Measurements from ENCODE around the gene GGN.
"Not testable (repeated sequence)": the region's sequence is repeated elsewhere in the genome, so short reads cannot be mapped to it uniquely, and the experiment has no call there.

GGN gene

DNA sequence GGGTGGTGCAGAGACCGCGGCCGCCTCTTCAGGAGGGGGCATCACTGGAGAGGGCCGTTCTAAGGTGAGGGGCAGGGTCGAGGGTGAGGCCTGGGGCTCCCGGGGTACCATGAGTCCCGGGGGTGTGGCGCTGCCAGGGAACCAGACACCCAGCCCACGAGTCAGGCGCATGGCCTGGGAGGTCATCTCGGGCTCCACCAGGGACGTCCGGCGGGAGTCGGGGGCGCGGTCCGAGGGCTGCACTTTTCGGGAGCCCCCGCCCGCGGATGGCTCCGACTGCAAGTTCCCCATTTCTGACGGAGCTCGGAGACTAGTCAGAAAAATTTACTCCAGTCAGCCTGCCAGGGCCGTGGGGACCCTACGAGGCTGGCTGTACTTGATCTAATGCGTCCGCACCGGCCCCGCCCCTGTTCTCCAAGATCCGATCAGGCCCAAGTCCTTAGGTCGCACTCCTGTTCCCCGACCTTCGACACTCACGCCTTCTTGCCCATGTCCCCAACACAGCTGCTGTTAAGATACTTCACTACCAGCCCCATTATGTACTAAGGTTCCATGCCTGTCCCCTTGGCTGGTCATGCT is 774 bp downstream of the GGN start:
- no peak for DNase-seq (ENCODE audit: low read depth in 2 of 2)

DNA sequence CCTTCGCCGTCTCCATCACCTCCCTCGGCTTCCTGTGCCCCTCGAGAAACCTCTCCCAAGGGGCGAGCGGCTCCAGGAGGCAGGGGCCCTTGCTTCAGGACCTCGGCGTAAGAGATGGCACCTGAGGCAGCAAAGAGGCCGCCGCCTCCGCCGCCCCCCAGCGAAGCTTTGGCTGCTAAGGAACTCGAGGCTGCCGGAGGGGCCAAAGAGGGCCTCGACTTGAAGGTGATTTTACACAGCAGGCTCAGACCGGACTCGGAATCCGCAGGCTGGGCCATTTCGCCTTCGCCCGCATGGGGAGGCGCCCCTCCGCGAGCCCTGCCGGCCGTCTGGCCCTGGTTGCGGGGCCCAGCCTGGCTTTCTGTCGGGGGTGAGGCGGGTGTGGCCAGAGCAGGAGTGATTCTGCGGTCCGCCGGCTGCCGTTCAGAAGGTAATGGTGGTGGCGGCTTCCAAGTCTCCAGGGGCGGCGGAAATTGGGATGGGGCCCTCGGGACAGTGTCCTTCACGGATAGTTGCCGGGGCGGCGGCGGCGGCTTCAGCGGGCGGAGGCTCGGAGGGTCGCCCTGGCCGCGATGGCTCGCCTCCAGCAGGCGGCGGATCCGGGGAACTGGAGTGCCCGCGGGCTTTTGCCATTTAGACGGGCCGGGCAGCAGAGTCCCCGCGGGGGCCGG is 1.4 kb downstream of the GGN start:
- no peak for DNase-seq (ENCODE audit: low read depth in 2 of 2)

DNA sequence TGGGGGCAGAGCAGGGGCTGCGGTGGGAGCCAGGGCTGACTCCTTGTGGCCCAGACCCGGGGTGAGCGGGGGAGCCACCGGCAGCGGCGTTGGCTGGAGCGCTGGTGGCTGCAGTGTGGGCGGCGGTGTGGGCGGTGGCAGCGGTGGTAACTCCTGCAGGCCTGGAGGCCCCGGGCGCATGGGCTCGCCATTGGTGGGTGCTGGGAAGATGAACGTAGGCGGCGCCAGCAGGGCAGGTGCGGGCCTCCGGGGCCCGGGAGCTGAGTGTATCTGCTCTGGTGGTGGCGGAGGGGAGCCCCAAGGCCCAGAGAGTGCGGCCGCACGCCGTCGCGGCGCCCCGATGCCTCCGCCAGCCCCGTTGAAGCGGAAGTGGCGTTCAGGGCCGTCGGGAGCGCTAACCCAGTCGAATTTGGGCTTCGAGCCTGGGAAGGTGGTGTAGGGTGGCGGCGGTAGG is 2.0 kb downstream of the GGN start:
- DNase-seq (ENCODE audit: low read depth in 2 of 2) = no peak

DNA sequence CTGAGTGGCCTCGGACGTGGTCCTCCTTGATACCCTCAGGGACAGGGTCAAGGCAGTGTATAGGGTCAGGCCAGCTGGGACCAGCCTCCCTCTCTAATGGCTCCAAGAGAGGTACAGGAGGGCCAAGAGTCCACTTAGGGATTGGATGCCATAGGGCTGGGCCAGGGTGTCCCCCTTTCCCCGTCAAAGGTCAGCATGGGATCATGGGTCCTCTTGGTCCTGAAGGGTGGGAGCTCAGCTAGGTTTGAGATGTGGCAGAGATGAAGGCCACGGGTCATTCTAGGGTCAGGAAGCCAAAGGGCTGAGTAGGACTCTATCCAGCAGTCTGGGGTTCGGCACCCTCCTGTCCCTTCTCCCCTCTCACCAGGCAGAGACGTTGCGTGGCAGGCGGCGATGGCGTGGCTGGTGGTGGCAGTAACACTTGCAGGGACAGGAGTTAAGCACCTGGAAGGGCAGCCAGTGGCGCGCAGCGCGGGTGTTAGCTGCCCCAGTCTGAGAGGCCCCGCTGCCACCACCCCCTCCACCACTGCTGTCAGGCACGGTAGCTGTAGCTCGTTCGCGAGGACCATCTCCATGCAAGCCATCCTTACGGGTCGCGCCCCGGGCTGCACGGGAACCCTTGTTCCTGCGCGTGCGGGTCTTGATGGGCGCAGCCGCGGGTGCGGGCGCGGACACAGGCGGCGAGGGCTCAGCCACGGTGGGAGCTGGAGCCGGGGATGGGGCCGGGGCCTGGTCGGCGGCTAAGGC is 2.6 kb downstream of the GGN start:
- no peak for DNase-seq (ENCODE audit: low read depth in 2 of 2)

DNA sequence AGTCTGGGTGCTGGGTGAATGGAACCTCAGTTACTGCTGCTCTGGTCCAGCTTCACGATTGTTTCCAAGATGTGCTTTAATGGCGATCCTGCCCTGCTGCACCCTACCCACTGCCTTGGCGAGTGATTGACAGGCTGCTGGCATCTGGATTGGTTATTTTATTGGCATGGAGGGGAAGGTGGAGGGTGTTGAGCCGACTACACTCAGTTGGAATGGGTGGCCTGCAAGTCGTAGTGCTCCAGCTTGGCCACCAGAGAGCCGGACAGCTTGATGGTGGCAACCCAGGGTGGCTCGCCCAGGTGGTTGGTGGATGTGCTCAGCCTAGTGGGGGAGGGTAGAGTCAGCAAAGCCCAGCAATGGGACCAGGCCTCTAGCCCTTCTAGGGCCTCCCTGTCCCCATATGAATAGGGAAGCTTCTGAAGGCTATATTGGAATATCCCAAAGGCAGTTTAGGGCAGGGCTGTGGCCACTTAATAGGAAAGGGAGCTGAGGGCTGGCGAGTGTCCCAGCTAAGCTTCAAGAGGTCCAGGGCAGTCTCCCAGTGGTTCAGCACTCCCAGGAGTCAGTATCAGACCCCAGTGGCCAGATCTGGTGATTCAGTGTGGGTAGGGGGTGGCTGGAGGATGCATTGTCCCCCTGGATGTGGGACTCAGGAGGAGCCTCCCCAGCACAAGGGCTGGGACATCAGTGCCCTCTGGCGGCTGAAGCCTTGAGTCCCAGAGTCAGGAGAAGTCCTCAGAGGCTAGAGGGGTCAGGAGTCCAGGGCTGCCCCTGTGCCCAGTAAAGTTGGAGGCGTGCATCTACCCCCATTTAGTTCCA is 3.4 kb downstream of the GGN start:
- no peak for DNase-seq (ENCODE audit: low read depth in 2 of 2)

DNA sequence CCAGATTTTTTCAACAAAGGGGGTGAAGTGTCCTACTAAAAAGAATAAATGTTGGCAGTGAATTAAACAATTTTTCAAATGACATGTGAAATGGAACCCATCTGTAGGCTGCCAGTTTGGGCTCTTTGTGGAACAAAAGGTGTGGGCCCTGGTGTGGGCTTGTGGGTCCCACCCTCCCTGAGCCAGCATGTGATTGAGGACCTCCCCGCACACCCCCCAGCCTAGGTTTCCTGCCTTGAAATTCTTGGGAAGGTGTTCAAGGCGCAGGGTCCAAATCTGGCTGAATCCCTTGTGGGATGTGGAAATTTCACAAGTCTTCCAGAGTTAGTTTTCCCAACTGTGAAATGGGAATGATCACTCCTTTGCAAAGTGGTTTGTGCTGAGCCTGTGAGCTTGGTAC is 4.1 kb downstream of the GGN start:
- no peak for DNase-seq (ENCODE audit: low read depth in 2 of 2)

DNA sequence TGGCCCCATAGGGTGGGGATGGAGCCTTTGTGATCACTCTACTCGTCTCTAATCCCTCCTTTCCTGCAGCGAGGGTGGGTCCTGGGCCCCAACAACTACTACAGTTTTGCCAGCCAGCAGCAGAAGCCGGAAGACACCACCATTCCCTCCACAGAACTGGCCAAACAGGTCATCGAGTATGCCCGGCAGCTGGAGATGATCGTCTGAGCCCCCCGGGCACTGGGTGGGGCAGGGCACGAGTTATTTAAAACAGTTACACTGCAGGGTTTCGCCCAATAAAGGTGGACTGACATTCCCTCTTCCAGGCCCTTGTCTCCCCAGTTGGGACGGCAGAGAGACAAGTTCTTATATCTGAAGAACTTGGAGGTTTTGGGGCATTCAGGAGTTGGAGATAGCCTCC is 4.7 kb downstream of the GGN start:
- no peak for DNase-seq (ENCODE audit: low read depth in 2 of 2)

DNA sequence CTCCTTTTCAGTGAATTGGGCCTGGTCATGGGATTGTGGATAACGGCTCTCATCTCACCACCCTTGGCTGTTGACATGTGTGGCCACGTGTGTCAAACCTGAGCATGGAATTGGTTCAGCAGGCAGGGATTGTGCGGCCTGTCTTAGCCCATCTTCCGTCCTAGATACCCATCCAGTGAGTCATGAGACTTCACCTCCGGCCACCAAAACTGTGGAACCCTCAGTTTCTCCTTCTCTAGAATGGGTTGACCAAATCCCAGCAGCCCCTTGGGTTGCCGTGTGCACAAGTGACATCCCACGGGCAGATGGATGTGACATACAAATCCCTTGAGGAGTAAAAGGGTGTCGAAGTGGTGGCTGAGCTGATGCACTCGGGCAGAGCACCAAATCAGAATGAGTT is 6.7 kb downstream of the GGN start:
- no peak for DNase-seq (ENCODE audit: low read depth in 2 of 2)

DNA sequence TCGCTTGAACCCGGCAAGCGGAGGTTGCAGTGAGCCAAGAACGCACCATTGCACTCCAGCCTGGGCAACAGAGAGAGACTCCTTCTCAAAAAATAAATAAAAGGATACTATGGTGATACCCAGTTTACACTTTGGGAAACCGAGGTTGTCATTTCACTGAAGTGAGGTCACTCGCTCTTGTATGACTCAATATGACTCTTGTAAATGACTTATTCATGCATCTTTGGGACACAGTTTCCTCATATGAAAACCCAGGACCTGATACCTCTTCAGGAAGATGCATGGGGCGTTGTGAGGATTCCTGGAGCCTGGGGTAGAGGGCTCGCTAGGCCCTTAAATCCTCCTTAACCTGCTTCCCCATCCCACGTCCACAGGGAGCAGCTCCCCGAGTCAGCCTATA is 9.0 kb downstream of the GGN start:
- DNase-seq (ENCODE audit: low read depth in 2 of 2) = no peak

DNA sequence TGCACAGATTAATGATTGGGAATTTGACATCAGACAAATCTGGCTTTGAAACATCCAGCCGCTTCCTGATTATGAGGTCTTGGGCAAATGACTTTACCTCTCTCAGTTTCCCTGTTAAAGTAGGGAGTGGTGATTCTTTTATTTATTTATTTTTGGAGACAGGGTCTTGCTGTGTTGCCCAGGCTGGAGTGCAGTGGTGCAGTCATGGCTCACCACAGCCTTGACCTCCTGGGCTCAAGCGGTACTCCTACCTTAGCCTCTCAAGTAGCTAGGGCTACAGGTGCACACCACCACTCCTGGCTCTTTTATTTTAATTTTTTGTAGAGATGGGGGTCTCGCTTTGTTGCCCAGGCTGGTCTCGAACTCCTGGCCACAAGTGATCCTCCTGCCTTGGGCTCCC is 10.8 kb downstream of the GGN start:
- DNase-seq (ENCODE audit: low read depth in 2 of 2) = no peak

DNA sequence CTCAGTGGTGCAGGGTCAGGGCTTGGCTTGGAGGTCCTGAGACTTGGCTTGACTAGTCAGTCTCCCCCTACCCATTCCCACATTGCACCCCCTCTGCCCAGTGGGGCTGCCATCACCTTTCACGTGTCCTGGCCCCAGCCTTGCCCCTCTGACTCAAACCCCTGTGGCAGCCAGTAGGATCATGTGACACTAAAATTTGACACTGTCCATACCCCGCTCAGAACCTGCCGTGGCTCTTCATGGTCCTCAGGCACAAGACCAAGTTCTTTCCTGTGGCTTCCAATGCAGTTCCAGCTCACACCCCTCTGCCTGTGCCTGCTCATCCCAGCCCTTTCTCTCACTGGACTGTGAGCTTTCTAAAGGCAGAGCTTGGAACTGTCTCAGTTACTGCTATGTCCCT is 11.3 kb downstream of the GGN start:
- DNase-seq (ENCODE audit: low read depth in 2 of 2) = no peak

DNA sequence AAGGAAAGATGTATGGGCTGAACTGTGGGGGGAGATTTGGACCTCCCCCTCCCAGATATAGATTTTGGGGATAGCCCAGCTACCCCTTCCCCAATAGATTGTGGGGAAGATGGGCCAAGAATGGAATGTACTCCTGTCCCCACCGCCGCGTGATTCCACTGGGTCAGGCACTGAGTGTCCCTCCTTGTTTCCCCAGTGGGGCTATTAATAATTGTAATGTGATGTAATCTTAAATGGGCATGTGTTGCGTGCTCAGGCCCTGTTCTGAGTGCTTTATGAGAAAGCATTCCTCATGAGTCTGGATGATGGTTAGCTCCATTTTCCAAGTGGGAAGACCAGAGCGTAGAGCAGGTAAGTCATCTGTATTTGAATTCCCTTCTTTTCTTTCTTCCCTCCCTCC is 12.1 kb downstream of the GGN start:
- DNase-seq (ENCODE audit: low read depth in 2 of 2) = no peak

DNA sequence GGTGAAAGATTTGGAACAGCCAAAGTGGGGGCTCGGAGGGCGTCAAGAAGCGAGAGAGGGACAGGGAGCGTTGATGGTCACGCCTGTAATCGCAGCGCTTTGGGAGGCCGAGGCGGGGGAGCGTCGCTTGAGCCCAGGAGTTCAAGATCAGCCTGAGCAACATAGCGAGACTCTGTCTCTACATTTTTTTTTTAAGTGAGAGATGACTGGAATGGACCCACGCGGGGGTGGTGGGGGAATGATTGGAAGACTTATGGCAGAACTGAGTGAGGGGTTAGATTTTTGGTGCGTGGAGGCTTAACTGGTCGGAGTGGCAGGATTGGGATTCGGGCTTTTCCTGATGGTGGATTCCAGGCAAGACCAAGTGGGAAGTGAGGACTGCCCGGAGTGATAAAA is 12.7 kb downstream of the GGN start:
- DNase-seq (ENCODE audit: low read depth in 2 of 2) = no peak

DNA sequence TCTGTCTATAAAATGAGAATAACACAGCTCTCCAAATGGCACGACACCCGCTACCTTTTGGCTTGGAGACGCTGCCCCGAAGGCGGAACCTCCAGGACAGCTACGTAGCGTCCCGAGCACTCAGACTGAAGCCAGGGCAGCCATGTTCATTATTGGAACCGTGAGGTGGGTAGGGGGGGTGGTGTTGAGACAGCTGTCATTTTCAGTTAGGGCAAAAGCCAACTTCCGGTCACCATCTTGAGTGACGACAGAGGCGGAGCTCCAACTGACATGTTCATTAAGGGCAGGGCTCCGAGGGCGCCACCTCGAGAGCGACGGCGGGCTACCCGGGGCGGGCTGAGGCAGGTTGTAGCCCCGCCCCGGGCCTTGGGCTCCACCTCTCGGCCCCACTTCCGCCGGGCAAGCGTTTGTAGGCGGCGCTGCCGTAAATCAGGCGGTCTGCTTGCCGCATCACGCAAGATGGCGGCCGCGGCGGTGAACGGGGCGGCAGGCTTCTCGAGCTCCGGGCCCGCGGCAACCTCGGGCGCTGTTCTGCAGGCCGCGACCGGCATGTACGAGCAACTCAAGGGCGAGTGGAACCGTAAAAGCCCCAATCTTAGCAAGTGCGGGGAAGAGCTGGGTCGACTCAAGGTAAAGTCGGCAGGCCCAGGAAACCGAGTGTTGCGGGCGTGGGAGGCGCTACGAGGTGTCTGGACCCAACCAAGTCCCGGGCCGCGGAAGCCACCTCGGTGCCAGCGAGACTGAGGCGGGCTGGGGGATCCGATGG is 13.3 kb downstream of the GGN start, which contains the start of gene PSMD8:
TSS of gene PSMD8 (plus strand) at position 240 of the 766 bp plus-strand sequence. CDS start at position 271, 31 bp downstream.
- peak; percentile 95 to 97 for DNase-seq (ENCODE audit: low read depth in 2 of 2)

DNA sequence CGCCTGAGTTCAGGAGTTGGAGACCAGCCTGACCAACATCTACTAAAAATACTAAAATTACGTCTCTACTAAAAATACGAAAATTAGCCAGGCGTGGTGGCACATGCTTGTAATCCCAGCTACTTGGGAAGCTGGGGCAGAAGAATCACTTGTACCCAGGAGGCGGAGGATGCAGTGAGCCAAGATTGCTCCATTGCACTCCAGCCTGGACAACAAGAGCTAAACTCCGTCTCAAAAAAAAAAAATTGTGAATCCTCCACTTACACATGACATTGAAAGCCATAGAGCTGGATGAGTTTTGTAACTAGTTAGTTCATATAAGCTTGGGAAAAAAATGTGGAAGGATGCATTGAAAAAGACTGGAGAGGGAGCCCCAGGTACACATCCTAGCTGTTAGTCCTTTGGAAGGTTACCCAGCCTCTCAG is 13.9 kb downstream of the GGN start:
- DNase-seq (ENCODE audit: low read depth in 2 of 2) = no peak

DNA sequence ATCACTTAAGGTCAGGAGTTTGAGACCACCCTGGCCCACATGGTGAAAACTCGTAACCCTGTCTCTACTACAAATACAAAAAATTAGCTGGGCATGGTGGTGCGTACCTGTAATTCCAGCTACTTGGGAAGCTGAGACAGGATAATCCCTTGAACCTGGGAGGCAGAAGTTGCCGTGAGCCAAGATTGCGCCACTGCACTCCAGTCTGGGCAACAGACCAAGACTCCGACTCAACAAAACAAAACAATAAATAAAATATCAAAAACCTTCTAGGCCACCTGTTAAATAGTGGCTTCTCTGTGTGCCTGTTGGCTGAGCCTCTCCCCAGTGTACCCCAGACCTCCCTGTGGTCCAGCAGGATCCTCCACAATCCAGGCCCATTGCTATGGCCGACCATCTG is 16.8 kb downstream of the GGN start:
- DNase-seq (ENCODE audit: low read depth in 2 of 2) = no peak

DNA sequence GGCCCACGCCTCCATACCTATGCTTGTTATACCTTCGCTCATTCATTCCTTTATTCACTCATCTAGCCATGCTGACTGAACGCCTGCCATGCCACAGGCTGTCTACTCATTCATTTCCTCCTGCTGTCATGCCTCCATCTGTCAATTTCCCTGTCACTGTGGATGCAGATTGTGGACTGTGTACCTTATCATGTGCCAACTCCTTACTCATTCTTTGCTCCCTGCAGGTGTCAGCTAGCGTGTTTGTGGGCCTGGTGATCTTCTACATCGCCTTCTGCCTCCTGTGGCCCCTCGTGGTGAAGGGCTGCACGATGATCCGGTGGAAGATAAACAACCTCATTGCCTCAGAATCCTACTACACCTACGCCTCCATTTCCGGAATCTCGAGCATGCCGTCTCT is 17.5 kb downstream of the GGN start:
- no peak for DNase-seq (ENCODE audit: low read depth in 2 of 2)

DNA sequence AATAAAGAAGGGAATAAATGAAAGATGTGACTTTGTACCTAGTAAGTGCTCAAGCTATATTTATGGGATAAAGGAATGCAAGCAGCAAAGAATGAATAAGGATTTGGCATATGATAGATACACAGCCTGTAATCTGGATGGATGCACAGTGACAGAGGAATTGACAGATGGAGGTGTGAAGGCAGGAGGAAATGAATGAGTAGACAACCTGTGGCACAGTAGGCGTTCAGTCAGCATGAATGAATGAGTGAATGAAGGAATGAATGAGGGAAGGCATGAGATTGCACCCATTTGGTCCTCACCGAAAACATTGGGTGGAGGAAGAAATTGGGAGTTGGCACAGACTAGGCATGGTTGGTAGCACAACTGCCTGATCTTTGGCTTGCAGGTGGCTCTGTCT is 18.2 kb downstream of the GGN start:
- DNase-seq (ENCODE audit: low read depth in 2 of 2) = no peak

DNA sequence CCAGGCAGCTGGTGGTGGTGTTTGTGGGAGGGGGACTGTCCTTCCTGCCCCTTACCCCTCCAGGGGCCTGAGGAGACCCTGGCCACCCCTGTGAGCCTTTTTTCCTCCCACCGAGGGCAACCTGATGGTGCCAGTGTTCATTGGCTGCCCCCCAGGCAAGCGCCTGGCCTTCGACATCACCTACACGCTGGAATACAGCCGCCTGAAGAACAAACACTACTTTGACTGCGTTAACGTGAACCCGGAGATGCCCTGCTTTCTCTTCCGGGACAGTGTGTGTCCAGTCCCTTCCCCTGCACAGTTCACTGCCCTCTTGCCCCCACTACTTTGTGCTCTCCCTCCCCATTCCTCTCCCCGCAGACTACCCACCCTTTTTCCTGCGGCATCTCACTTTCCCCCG is 20.8 kb downstream of the GGN start:
- no peak for DNase-seq (ENCODE audit: low read depth in 2 of 2)

DNA sequence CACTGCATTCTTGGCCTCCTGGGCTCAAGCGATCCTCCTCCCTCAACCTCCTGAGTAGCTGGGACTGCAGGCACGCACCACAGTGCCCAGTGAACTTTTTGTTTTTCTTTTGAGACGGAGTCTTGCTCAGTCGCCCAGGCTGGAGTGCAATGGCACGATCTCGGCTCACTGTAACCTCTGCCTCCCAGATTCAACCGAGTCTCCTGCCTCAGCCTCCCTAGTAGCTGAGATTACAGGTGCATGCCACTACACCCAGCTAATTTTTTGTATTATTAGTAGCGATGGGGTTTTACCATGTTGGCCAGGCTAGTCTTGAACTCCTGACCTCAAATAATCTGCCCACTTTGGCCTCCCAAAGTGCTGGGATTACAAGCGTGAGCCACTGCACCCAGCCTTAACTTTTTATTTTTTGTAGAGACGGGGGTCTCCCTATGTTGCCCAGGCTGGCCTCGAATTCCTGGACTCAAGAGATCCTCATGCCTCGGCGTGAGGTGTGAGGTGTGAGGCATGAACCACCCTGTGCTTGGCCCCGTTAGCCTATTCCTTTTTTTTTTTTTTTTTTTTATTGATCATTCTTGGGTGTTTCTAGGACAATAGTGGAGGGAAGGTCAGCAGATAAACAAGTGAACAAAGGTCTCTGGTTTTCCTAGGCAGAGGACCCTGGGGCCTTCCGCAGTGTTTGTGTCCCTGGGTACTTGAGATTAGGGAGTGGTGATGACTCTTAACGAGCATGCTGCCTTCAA is 24.7 kb downstream of the GGN start:
- DNase-seq (ENCODE audit: low read depth in 2 of 2) = not testable (repeated sequence)
